GM23338 (cell line): Measurements from ENCODE around the gene NARS2.

Experiments
- EZH2 ChIP-seq: fragments of 200-600 bp; sonication (generic); IDR thresholded peaks from one replicate; pipeline ENCODE4 v1.8.0; 2017; ENCODE audit warnings: antibody characterized with exemption, mild to moderate bottlenecking, low read depth; ENCODE audit not compliant: unreplicated experiment
- EZH2phosphoT487 ChIP-seq: fragments of 200-600 bp; sonication (generic); IDR thresholded peaks from one replicate; pipeline ENCODE4 v1.8.1; 2018; ENCODE audit warnings: antibody characterized with exemption; ENCODE audit not compliant: unreplicated experiment
- POLR2AphosphoS5 ChIP-seq: IDR thresholded peaks from 2 replicates; pipeline ENCODE4 v1.6.1; 2016; ENCODE audit warnings: antibody characterized with exemption, low read depth
- ZNF114 ChIP-seq: fragments of 250-450 bp; sonication (Bioruptor Pico); IDR thresholded peaks from 2 replicates; pipeline ENCODE4 v1.5.0; 2020; ENCODE audit warnings: mild to moderate bottlenecking, moderate library complexity
- TF ChIP-seq, protein P1 (sequence below), 2 experiments: fragments of 200-600 bp in 1 of 2; sonication (generic) in 1 of 2; conservative IDR thresholded peaks; 2 replicates each; pipeline versions ENCODE4 v1.5.1 to v1.6.1; 2016 to 2017; ENCODE audit warnings: antibody characterized with exemption in 2 of 2, low read depth in 2 of 2, mild to moderate bottlenecking in 2 of 2, moderate library complexity in 1 of 2
- TF ChIP-seq, protein P2 (sequence below): IDR thresholded peaks from one replicate; pipeline ENCODE4 v1.6.1; 2018; ENCODE audit warnings: antibody characterized with exemption; ENCODE audit not compliant: unreplicated experiment

DNA sequence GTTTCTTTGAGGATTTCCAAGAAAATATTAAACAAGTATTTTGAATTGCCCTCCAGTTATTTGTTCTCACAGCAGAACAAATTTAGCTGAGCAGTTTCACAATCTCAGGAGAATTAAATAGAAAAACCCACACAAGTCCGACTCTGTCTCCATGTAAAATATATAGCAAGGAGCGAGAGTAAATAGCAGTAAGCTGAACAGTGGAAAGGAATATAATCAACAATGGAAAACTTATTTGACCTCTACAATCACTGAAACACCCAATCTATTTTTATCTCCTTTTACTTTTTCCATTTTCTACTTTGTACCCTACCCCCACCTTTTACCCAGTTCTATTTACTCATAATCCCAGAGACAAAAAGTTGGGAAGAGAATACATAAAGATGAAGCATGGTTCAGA lies 34.4 kb downstream of the NARS2 start:
- TF ChIP-seq EZH2phosphoT487: no peak
- TF ChIP-seq, protein P1, sequence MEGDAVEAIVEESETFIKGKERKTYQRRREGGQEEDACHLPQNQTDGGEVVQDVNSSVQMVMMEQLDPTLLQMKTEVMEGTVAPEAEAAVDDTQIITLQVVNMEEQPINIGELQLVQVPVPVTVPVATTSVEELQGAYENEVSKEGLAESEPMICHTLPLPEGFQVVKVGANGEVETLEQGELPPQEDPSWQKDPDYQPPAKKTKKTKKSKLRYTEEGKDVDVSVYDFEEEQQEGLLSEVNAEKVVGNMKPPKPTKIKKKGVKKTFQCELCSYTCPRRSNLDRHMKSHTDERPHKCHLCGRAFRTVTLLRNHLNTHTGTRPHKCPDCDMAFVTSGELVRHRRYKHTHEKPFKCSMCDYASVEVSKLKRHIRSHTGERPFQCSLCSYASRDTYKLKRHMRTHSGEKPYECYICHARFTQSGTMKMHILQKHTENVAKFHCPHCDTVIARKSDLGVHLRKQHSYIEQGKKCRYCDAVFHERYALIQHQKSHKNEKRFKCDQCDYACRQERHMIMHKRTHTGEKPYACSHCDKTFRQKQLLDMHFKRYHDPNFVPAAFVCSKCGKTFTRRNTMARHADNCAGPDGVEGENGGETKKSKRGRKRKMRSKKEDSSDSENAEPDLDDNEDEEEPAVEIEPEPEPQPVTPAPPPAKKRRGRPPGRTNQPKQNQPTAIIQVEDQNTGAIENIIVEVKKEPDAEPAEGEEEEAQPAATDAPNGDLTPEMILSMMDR (conservative IDR thresholded peaks at IDR 0.05; ENCODE audit: low read depth in 2 of 2): no peak
- no peak for TF ChIP-seq POLR2AphosphoS5
- TF ChIP-seq, protein P2, sequence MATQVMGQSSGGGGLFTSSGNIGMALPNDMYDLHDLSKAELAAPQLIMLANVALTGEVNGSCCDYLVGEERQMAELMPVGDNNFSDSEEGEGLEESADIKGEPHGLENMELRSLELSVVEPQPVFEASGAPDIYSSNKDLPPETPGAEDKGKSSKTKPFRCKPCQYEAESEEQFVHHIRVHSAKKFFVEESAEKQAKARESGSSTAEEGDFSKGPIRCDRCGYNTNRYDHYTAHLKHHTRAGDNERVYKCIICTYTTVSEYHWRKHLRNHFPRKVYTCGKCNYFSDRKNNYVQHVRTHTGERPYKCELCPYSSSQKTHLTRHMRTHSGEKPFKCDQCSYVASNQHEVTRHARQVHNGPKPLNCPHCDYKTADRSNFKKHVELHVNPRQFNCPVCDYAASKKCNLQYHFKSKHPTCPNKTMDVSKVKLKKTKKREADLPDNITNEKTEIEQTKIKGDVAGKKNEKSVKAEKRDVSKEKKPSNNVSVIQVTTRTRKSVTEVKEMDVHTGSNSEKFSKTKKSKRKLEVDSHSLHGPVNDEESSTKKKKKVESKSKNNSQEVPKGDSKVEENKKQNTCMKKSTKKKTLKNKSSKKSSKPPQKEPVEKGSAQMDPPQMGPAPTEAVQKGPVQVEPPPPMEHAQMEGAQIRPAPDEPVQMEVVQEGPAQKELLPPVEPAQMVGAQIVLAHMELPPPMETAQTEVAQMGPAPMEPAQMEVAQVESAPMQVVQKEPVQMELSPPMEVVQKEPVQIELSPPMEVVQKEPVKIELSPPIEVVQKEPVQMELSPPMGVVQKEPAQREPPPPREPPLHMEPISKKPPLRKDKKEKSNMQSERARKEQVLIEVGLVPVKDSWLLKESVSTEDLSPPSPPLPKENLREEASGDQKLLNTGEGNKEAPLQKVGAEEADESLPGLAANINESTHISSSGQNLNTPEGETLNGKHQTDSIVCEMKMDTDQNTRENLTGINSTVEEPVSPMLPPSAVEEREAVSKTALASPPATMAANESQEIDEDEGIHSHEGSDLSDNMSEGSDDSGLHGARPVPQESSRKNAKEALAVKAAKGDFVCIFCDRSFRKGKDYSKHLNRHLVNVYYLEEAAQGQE: no peak
- no peak for TF ChIP-seq EZH2
- TF ChIP-seq ZNF114 (CRISPR knock-in tag): no peak
